ENCODE data around the gene FXYD3. TPM values are rescaled to one million over a fixed set of nuclear protein-coding genes. Genes with fewer than 3 reads are reported as not detected.

FXYD3 gene
- total and polyA plus RNA-seq, 4 donors: 130 to 467 (median 160) TPM

DNA sequence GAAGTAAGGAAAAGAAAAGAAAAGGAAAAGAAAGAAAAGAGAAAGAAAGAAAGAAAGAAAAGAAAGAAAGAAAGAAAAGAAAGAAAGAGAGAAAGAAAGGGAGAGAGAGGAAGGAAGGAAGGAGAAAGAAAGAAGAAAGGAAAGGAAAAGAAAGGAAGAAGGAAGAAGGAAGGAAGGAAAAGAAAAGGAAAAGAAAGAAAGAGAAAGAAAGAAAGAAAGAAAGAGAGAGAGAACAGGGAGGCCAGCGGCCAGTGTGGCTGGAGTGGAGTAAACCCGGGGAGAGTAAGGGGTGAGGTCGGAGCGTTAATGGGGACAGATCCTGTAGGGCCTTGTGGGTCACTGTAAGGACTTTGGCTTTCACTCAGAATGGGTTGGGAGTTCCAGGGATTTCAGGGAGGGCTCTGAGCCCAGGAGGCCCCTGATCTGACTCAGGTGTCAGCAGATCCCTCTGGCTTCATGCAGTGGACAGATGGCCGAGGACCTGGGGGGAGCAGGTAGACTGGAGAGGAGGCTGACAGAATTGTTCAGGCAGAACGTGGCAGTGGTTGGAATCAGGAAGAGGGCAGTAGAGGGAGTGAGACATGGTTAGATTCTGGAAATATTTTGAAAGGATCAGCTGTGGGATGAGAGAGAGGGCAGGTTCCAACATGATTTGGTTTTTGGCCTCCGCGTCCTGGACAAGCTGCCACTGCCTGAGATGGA lies 19.8 kb upstream of the FXYD3 start:
- H3K9ac ChIP-seq (ENCODE audit: insufficient read depth in 1 of 2, low read length in 2 of 2): no peak overlapping the region
- H3K36me3 ChIP-seq (ENCODE audit: control insufficient read depth in 4 of 4, insufficient read depth in 4 of 4, low read length in 4 of 4): no peaks in the 10 kb centered on the region
- TF ChIP-seq, protein P1, sequence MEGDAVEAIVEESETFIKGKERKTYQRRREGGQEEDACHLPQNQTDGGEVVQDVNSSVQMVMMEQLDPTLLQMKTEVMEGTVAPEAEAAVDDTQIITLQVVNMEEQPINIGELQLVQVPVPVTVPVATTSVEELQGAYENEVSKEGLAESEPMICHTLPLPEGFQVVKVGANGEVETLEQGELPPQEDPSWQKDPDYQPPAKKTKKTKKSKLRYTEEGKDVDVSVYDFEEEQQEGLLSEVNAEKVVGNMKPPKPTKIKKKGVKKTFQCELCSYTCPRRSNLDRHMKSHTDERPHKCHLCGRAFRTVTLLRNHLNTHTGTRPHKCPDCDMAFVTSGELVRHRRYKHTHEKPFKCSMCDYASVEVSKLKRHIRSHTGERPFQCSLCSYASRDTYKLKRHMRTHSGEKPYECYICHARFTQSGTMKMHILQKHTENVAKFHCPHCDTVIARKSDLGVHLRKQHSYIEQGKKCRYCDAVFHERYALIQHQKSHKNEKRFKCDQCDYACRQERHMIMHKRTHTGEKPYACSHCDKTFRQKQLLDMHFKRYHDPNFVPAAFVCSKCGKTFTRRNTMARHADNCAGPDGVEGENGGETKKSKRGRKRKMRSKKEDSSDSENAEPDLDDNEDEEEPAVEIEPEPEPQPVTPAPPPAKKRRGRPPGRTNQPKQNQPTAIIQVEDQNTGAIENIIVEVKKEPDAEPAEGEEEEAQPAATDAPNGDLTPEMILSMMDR (IDR thresholded peaks at IDR 0.05; ENCODE audit: control extremely low read depth, extremely low read depth): no peak
- H3K4me3 ChIP-seq: no peak overlapping the region
- H3K27ac ChIP-seq (ENCODE audit: low read depth in 1 of 2, low read length in 1 of 2): no peak overlapping the region
- H3K9me3 ChIP-seq (ENCODE audit: control insufficient read depth in 4 of 4, insufficient read depth in 3 of 4, low read length in 3 of 4): peaks cover 0 to 2% (median 0%) of the 10 kb centered on the region in 4 donors
- H3K27me3 ChIP-seq (ENCODE audit: control insufficient read depth in 3 of 3, insufficient read depth in 3 of 3, low read length in 2 of 3): no peaks in the 10 kb centered on the region
- WGBS, 2 donors: 77 to 84% methylated on average over 8 of the region's 8 CpGs
- DNase-seq (no peak), ATAC-seq (ENCODE audit: insufficient read depth, low FRiP score) (no peak)
- H3K4me1 ChIP-seq (ENCODE audit: control insufficient read depth in 5 of 5, insufficient read depth in 5 of 5, low read length in 5 of 5): peaks cover 0 to 1% (median 0%) of the 10 kb centered on the region in 5 donors

DNA sequence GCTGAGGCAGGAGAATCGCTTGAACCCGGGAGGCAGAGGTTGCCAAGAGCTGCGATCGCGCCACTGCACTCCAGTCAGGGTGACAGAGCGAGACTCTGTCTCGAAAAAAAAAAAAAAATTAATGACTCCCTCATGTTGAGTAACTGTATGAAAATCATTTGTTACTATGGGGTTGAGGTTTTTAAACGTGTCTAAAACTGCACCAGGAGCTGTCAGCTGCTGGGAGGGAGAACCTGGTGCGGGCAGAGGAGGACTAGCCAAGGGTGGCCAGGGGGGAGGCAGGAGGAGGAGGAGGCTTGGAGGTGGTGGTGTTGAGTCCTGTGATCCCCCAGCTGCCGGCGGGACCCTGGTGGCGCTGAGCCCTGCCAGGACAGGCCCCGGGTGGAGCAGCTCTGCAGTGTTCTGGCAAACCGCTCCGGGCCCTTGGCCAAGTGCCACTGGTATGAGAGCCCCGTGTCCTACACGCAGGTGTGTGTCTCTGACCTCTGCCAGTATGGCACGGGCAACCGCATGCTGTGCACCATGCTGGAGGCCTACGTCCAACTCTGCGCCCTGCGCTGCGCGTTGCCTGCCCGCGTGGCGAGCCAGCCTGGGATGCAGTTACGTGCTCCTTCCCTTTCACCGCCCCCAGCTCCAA lies 17.1 kb upstream of the FXYD3 start:
- no peak overlapping the region for H3K4me3 ChIP-seq
- ATAC-seq (ENCODE audit: insufficient read depth, low FRiP score): no peak
- H3K27me3 ChIP-seq (ENCODE audit: control insufficient read depth in 3 of 3, insufficient read depth in 3 of 3, low read length in 2 of 3): no peaks in the 10 kb centered on the region
- DNase-seq: no peak
- H3K9me3 ChIP-seq (ENCODE audit: control insufficient read depth in 4 of 4, insufficient read depth in 3 of 4, low read length in 3 of 4): peaks cover 0 to 2% (median 0%) of the 10 kb centered on the region in 4 donors
- H3K36me3 ChIP-seq (ENCODE audit: control insufficient read depth in 4 of 4, insufficient read depth in 4 of 4, low read length in 4 of 4): no peaks in the 10 kb centered on the region
- no peak overlapping the region for H3K27ac ChIP-seq (ENCODE audit: low read depth in 1 of 2, low read length in 1 of 2)
- TF ChIP-seq, protein P1 (IDR thresholded peaks at IDR 0.05; ENCODE audit: control extremely low read depth, extremely low read depth): no peak
- no peaks in the 10 kb centered on the region for H3K4me1 ChIP-seq (ENCODE audit: control insufficient read depth in 5 of 5, insufficient read depth in 5 of 5, low read length in 5 of 5)
- no peak overlapping the region for H3K9ac ChIP-seq (ENCODE audit: insufficient read depth in 1 of 2, low read length in 2 of 2)
- WGBS, 2 donors: 79 to 86% methylated on average over 29 of the region's 29 CpGs

DNA sequence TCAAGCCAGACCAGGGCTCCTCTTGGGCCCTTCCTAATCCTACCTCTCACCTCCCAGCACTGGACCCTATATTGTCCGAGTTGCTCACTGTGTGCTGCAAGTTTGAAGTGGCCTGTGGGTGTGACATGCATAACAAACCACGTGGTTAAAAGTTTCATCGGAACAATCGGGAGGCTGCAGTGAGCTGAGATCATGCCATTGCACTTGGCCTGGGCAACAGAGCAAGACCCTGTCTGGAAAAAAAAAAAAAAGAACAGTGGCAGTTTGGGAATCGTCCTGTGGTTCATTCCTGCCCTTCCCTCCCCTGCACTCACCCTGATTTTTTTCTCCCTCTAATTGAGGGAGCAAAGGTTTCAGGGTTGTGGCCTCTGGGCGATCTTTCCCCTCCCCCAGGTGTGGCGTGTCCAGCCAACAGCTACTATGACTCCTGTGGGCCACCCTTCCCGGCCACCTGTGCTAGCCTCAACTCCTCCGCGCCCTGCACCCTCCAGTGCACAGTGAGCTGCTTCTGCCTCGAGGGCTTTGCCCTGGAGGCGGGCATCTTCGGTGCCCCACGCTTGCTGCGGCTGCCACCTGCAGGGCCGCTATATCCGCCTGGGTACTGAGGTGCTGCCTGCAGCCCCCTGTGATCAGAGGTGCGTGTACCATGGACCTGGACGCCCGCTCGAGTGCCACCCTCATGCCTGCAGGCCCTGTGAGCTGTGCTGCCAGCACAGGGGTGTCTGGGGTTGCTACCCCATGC lies 16.3 kb upstream of the FXYD3 start:
- DNase-seq: no peak
- Histone ChIP-seq H3K36me3 (ENCODE audit: control insufficient read depth in 4 of 4, insufficient read depth in 4 of 4, low read length in 4 of 4) (no peaks in the 10 kb centered on the region), H3K9me3 (ENCODE audit: control insufficient read depth in 4 of 4, insufficient read depth in 3 of 4, low read length in 3 of 4) (peaks cover 0 to 2% (median 0%) of the 10 kb centered on the region in 4 donors), H3K9ac (ENCODE audit: insufficient read depth in 1 of 2, low read length in 2 of 2) (no peak overlapping the region), H3K27ac (ENCODE audit: low read depth in 1 of 2, low read length in 1 of 2) (no peak overlapping the region), H3K4me3 (no peak overlapping the region), H3K4me1 (ENCODE audit: control insufficient read depth in 5 of 5, insufficient read depth in 5 of 5, low read length in 5 of 5) (no peaks in the 10 kb centered on the region), H3K27me3 (ENCODE audit: control insufficient read depth in 3 of 3, insufficient read depth in 3 of 3, low read length in 2 of 3) (no peaks in the 10 kb centered on the region)
- TF ChIP-seq, protein P1 (IDR thresholded peaks at IDR 0.05; ENCODE audit: control extremely low read depth, extremely low read depth): no peak
- ATAC-seq (ENCODE audit: insufficient read depth, low FRiP score): no peak
- WGBS, 2 donors: 87 to 90% methylated on average over 21 of the region's 21 CpGs
